Adrenal gland (tissue), 19 donors: Measurements from ENCODE around the gene SF3B1. TPM values are rescaled to one million over a fixed set of nuclear protein-coding genes. Genes with fewer than 3 reads are reported as not detected.
"Not testable (repeated sequence)": the region's sequence is repeated elsewhere in the genome, so short reads cannot be mapped to it uniquely, and the experiment has no call there.

Experiments used
- DNase-seq, 7 donors: peaks; one replicate each; pipeline ENCODE4 v3.0.0-alpha.2; 2019 to 2020
- H3K27ac ChIP-seq, 5 donors: fragments of 200-600 bp; sonication (generic) in 4 of 5; 1 replicate in 3 of 5; 2 replicates in 2 of 5; pipeline versions ENCODE4 v1.5.1 to v1.8.0; 2016 to 2020; ENCODE audit warnings: mild to moderate bottlenecking in 1 of 5
- H3K27me3 ChIP-seq: fragments of 200-600 bp; 2 replicates; pipeline ENCODE4 v1.8.0; 2021
- H3K36me3 ChIP-seq, 2 donors: fragments of 200-600 bp; replicated peaks in 1 of 2; 1 replicate in 1 of 2; 2 replicates in 1 of 2; pipeline versions ENCODE4 v1.5.1 to v1.8.0; 2018 to 2022
- H3K4me1 ChIP-seq, 2 donors: fragments of 200-600 bp; replicated peaks in 1 of 2; 1 replicate in 1 of 2; 2 replicates in 1 of 2; pipeline versions ENCODE4 v1.5.1 to v1.8.0; 2018 to 2021
- H3K4me3 ChIP-seq, 4 donors: fragments of 200-600 bp; sonication (generic) in 3 of 4; one replicate each; pipeline ENCODE4 v1.5.1; 2016 to 2018
- H3K9me3 ChIP-seq, 3 donors: fragments of 200-600 bp; sonication (generic) in 1 of 3; replicated peaks in 1 of 3; 1 replicate in 2 of 3; 2 replicates in 1 of 3; pipeline versions ENCODE4 v1.5.1 to v1.8.0; 2016 to 2021
- CTCF ChIP-seq, 6 experiments: fragments of 450-650 bp in 4 of 6; fragments of 200-600 bp in 2 of 6; sonication (generic) in 1 of 6; IDR thresholded peaks; 1 replicate in 5 of 6; 2 replicates in 1 of 6; pipeline versions ENCODE4 v1.5.1 to v1.8.0; 2016 to 2021; ENCODE audit warnings: antibody characterized with exemption in 6 of 6, mild to moderate bottlenecking in 2 of 6, moderate library complexity in 1 of 6
- POLR2A ChIP-seq, 2 donors: fragments of 450-650 bp; IDR thresholded peaks; one replicate each; pipeline ENCODE4 v1.6.1; 2017; ENCODE audit warnings: antibody characterized with exemption in 2 of 2, mild to moderate bottlenecking in 2 of 2, moderate library complexity in 1 of 2
- WGBS, 4 donors: extraction: QIAGEN DNeasy Blood & Tissue Kit in 2 of 4; methylation state at CpG; one replicate each; pipeline versions ENCODE4 v1.1.5 to v1.1.7; 2013 to 2017; 5-methylcytosine and 5-hydroxymethylcytosine counted together
- intact Hi-C, 2 donors: fragments of 100-400 bp; cut with DNase I; formaldehyde crosslinking; loops; one replicate each; pipeline versions ENCODE4 v1.14.1 to v1.15.0; 2022 to 2023
- long read RNA-seq, 10 donors: library from polyadenylated mRNA in 3 of 10; unstranded in 2 of 10; stranded (forward) in 1 of 10; transcript quantifications; one replicate each; pipeline ENCODE4 v2.0.0 and lab custom pipeline, GENCODE V29; 2021 to 2026
- polyA plus RNA-seq, 3 donors: library from polyadenylated mRNA; stranded (reverse); fragments of 200-250 nt in 2 of 3; fragments of 350-450 nt in 1 of 3; fragmentation: Illumina TruSeq in 1 of 3; extraction: RNeasy Lipid Tissue Mini Kit (QIAGEN cat#74804) in 1 of 3; gene quantifications; one replicate each; pipeline ENCODE4 v1.2.3, GENCODE V29; 2013 to 2014
- total RNA-seq, 9 donors: library from RNA; depleted of rRNA in 4 of 9; stranded (reverse); fragments of >200 nt in 4 of 9; fragments of 120-200 nt in 1 of 9; fragmentation: NEBNext Ultra II Directional in 1 of 9; extraction: Animal tissue kit (Norgen Biotek cat#: 25700) in 1 of 9; gene quantifications; one replicate each; pipeline versions ENCODE4 v1.1.0 to v1.2.4, GENCODE V29; 2013 to 2023
- donor health status: healthy with polysubstance abuse.
- donor health status: Bipolar disorder and iron deficiency.
- donor health status: DM: yes; HTN: yes; CAD: no.
- donor health status: DM: no; HTN: no; CAD: no.
- donor health status: DM: no; HTN: no; CAD: no.
- donor health status: DM: yes; HTN: yes; CAD: no.

SF3B1 gene, protein sequence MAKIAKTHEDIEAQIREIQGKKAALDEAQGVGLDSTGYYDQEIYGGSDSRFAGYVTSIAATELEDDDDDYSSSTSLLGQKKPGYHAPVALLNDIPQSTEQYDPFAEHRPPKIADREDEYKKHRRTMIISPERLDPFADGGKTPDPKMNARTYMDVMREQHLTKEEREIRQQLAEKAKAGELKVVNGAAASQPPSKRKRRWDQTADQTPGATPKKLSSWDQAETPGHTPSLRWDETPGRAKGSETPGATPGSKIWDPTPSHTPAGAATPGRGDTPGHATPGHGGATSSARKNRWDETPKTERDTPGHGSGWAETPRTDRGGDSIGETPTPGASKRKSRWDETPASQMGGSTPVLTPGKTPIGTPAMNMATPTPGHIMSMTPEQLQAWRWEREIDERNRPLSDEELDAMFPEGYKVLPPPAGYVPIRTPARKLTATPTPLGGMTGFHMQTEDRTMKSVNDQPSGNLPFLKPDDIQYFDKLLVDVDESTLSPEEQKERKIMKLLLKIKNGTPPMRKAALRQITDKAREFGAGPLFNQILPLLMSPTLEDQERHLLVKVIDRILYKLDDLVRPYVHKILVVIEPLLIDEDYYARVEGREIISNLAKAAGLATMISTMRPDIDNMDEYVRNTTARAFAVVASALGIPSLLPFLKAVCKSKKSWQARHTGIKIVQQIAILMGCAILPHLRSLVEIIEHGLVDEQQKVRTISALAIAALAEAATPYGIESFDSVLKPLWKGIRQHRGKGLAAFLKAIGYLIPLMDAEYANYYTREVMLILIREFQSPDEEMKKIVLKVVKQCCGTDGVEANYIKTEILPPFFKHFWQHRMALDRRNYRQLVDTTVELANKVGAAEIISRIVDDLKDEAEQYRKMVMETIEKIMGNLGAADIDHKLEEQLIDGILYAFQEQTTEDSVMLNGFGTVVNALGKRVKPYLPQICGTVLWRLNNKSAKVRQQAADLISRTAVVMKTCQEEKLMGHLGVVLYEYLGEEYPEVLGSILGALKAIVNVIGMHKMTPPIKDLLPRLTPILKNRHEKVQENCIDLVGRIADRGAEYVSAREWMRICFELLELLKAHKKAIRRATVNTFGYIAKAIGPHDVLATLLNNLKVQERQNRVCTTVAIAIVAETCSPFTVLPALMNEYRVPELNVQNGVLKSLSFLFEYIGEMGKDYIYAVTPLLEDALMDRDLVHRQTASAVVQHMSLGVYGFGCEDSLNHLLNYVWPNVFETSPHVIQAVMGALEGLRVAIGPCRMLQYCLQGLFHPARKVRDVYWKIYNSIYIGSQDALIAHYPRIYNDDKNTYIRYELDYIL
- total RNA-seq, result 100 to 1,000 TPM in 8 of 9 donors, 10 to 100 TPM in 1; 91.1 to 507 (median 258) TPM
- polyA plus RNA-seq, result 100 to 1,000 TPM; 248 to 564 (median 548) TPM
- long read RNA-seq, donor 1, full-length matches to known transcripts, result 17 of 97 reads
- long read RNA-seq, donor 1, partial matches to known transcripts, result 32 of 97 reads
- long read RNA-seq, donor 1, other reads (novel, unspliced or antisense), result 48 of 97 reads
- long read RNA-seq, donor 2, full-length matches to known transcripts, result 16 of 38 reads
- long read RNA-seq, donor 2, partial matches to known transcripts, result 22 of 38 reads
- long read RNA-seq, donor 2, other reads (novel, unspliced or antisense), result 0 of 38 reads
- long read RNA-seq, donor 3, full-length matches to known transcripts, result 16 of 10,811 reads
- long read RNA-seq, donor 3, partial matches to known transcripts, result 10,547 of 10,811 reads
- long read RNA-seq, donor 3, other reads (novel, unspliced or antisense), result 248 of 10,811 reads
- long read RNA-seq, donor 4, full-length matches to known transcripts, result 14 of 90 reads
- long read RNA-seq, donor 4, partial matches to known transcripts, result 61 of 90 reads
- long read RNA-seq, donor 4, other reads (novel, unspliced or antisense), result 15 of 90 reads
- long read RNA-seq, donor 5, full-length matches to known transcripts, result 203 of 267 reads
- long read RNA-seq, donor 5, partial matches to known transcripts, result 20 of 267 reads
- long read RNA-seq, donor 5, other reads (novel, unspliced or antisense), result 44 of 267 reads
- long read RNA-seq, donor 6, full-length matches to known transcripts, result 24 of 90 reads
- long read RNA-seq, donor 6, partial matches to known transcripts, result 60 of 90 reads
- long read RNA-seq, donor 6, other reads (novel, unspliced or antisense), result 6 of 90 reads
- long read RNA-seq, donor 7, full-length matches to known transcripts, result 12 of 18 reads
- long read RNA-seq, donor 7, partial matches to known transcripts, result 6 of 18 reads
- long read RNA-seq, donor 7, other reads (novel, unspliced or antisense), result 0 of 18 reads
- long read RNA-seq, donor 8, full-length matches to known transcripts, result 38 of 83 reads
- long read RNA-seq, donor 8, partial matches to known transcripts, result 45 of 83 reads
- long read RNA-seq, donor 8, other reads (novel, unspliced or antisense), result 0 of 83 reads
- long read RNA-seq, donor 9, full-length matches to known transcripts, result 16 of 6,815 reads
- long read RNA-seq, donor 9, partial matches to known transcripts, result 6,576 of 6,815 reads
- long read RNA-seq, donor 9, other reads (novel, unspliced or antisense), result 223 of 6,815 reads
- long read RNA-seq, donor 10, full-length matches to known transcripts, result 6 of 4,867 reads
- long read RNA-seq, donor 10, partial matches to known transcripts, result 4,735 of 4,867 reads
- long read RNA-seq, donor 10, other reads (novel, unspliced or antisense), result 126 of 4,867 reads

DNA sequence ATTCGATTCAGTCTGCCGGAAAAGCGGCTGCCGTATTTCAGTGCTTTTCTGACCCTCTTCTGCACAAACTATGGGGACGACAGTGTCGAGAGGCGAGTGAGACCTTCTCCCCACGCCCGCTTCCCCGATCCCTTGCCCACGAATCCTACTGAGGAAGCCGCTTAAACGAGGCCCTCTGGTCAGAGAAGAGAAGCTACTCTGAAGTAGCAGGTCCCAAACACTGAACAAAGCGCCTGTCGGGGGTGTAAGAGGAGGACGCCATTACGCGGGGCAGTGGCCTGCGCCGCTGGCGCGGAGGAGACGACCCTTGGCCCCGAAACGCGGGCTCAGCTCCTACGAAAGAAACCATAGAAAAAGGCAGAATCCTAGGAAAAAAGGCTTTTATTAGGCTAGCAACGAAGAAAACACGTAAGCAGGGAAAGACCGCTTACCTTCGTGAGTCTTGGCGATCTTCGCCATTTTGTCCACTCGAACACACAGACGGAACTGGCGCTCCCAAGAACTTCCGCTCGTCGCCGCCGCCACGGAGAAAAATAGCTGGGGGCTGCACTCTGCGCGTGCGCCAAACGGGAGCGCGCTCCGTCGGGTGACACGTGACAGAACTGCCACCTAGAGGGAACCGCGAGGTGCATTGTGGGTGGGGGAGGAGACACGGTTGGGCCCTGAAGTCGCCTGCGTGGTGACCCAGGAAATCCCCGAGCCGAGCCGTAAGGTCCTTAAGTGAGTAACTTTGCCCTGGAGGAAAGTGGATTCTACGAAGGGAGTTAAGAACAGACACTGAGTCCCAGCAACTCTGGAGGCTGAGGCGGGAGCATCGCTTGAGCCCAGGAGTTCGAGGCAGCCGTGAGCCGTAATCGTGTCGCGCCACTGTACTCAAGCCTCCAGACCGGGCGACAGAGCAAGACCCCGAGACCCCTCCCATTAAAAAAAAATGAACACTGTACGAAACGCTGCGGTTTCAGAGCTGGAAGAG is at the start of gene SF3B1:
TSS of gene SF3B1 (minus strand) at position 488 of the 973 bp plus-strand sequence. CDS start at position 459, 29 bp downstream.
- WGBS, 4 donors, result 0 to 1% (median 0%) methylated on average over 47 to 74 of the region's 74 CpGs
- H3K27me3 ChIP-seq, result no peaks in the 10 kb centered on the region
- peak within 1 kb of the TSS; percentile 84 to 99 (median 98) for H3K27ac ChIP-seq

DNA sequence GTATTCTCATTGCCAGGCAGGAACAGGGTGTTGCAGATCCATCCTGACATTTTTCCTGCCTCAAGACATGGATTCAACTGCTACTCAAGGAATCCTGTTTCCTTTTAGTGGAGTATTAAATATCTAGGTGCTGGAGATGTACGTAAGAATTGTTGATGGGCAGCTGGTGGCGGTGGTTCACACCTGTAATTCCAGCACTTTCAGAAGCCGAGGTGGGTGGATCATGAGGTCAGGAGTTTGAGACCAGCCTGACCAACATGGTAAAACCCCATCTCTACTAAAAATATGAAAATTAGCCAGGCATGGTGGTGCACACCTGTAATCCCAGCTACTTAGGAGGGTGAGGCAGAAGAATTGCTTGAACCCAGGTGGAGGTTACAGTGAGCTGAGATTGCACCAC is 49.4 kb upstream of the SF3B1 start:
- H3K27me3 ChIP-seq, intact Hi-C loops, H3K4me1 ChIP-seq, DNase-seq, H3K27ac ChIP-seq, H3K4me3 ChIP-seq: not testable (repeated sequence)
- peaks cover 0 to 11% (median 0%) of the 10 kb centered on the region in 3 donors for H3K9me3 ChIP-seq
- WGBS, 4 donors, result 95 to 96% (median 96%) methylated on average over 3 of the region's 3 CpGs
- peaks cover 0 to 36% of the 10 kb centered on the region in 2 donors for H3K36me3 ChIP-seq

More for the DNA sequence above, at the start of gene SF3B1:
- Histone ChIP-seq H3K9me3 (no peaks in the 10 kb centered on the region), H3K4me1 (peaks cover 39 to 45% of the 10 kb centered on the region in 2 donors), H3K4me3 (peak within 1 kb of the TSS; percentile 36 to 87 (median 80)), H3K36me3 (no peaks in the 10 kb centered on the region)
- peak; percentile 79 to 97 for TF ChIP-seq POLR2A (IDR thresholded peaks at IDR 0.05)
- peak in 1 of 6 experiments; percentile 5 for TF ChIP-seq CTCF (IDR thresholded peaks at IDR 0.05)
- intact Hi-C loops, result no loop called here
- DNase-seq, result peak; percentile 98 to 99 (median 99)
